ENCODE data around the gene RAB7A.

Gene RAB7A

GRCh38 chr3:128781164-128781563 is 55.2 kb downstream of the RAB7A start:
- Histone ChIP-seq H3K4me2 (ENCODE audit: low read depth, low read length, poor library complexity, severe bottlenecking) (no peak overlapping the region), H3K4me3 (ENCODE audit: insufficient read depth, low read length, poor library complexity, severe bottlenecking) (no peak overlapping the region), H3K9me3 (ENCODE audit: insufficient read depth, low read length) (no peaks in the 10 kb centered on the region), H2AFZ (ENCODE audit: low read depth, low read length, severe bottlenecking) (no peak overlapping the region), H3K9ac (ENCODE audit: low read length) (no peak overlapping the region), H4K20me1 (ENCODE audit: low read depth, low read length) (peaks cover 8% of the 10 kb centered on the region; the same call in 1 of the 2 replicates), H3K36me3 (ENCODE audit: low read length) (no peaks in the 10 kb centered on the region), H3K27me3 (ENCODE audit: low read length) (no peaks in the 10 kb centered on the region), H3K9me2 (replicated peaks; ENCODE audit: insufficient read depth, low read length) (no peaks in the 10 kb centered on the region), H3K27ac (ENCODE audit: low read depth, low read length) (no peak overlapping the region), H3K79me2 (ENCODE audit: insufficient read depth, low read length) (peaks cover 95% of the 10 kb centered on the region), H3F3A (ENCODE audit: insufficient read depth) (no peaks in the 10 kb centered on the region)
- TF ChIP-seq CTCF (IDR thresholded peaks at IDR 0.05; ENCODE audit: insufficient read depth, low read length, poor library complexity, severe bottlenecking) (no peak), EZH2phosphoT487 (conservative IDR thresholded peaks at IDR 0.05; ENCODE audit: low read length) (no peak)

GRCh38 chr3:128782282-128783146 is 56.5 kb downstream of the RAB7A start:
- H3K4me2 ChIP-seq (ENCODE audit: low read depth, low read length, poor library complexity, severe bottlenecking), result no peak overlapping the region
- TF ChIP-seq CTCF (IDR thresholded peaks at IDR 0.05; ENCODE audit: insufficient read depth, low read length, poor library complexity, severe bottlenecking) (no peak), EZH2phosphoT487 (conservative IDR thresholded peaks at IDR 0.05; ENCODE audit: low read length) (no peak)
- H4K20me1 ChIP-seq (ENCODE audit: low read depth, low read length), result peaks cover 3% of the 10 kb centered on the region; the same call in 1 of the 2 replicates
- no peaks in the 10 kb centered on the region for H3K9me3 ChIP-seq (ENCODE audit: insufficient read depth, low read length)
- no peak overlapping the region for H2AFZ ChIP-seq (ENCODE audit: low read depth, low read length, severe bottlenecking)
- no peak overlapping the region for H3K9ac ChIP-seq (ENCODE audit: low read length)
- no peaks in the 10 kb centered on the region for H3K9me2 ChIP-seq (replicated peaks; ENCODE audit: insufficient read depth, low read length)
- H3K79me2 ChIP-seq (ENCODE audit: insufficient read depth, low read length), result peaks cover 95% of the 10 kb centered on the region
- no peak overlapping the region for H3K27ac ChIP-seq (ENCODE audit: low read depth, low read length)
- H3K36me3 ChIP-seq (ENCODE audit: low read length), result no peaks in the 10 kb centered on the region
- no peak overlapping the region for H3K4me3 ChIP-seq (ENCODE audit: insufficient read depth, low read length, poor library complexity, severe bottlenecking)
- H3F3A ChIP-seq (ENCODE audit: insufficient read depth), result no peaks in the 10 kb centered on the region
- H3K27me3 ChIP-seq (ENCODE audit: low read length), result no peaks in the 10 kb centered on the region

GRCh38 chr3:128783774-128784173 is 57.8 kb downstream of the RAB7A start:
- Histone ChIP-seq H3K27ac (ENCODE audit: low read depth, low read length) (no peak overlapping the region), H3K27me3 (ENCODE audit: low read length) (no peaks in the 10 kb centered on the region), H4K20me1 (ENCODE audit: low read depth, low read length) (peaks cover 3% of the 10 kb centered on the region; the same call in 1 of the 2 replicates), H2AFZ (ENCODE audit: low read depth, low read length, severe bottlenecking) (no peak overlapping the region), H3K36me3 (ENCODE audit: low read length) (no peaks in the 10 kb centered on the region), H3K4me3 (ENCODE audit: insufficient read depth, low read length, poor library complexity, severe bottlenecking) (no peak overlapping the region), H3K4me2 (ENCODE audit: low read depth, low read length, poor library complexity, severe bottlenecking) (no peak overlapping the region), H3K79me2 (ENCODE audit: insufficient read depth, low read length) (peaks cover 95% of the 10 kb centered on the region), H3K9me2 (replicated peaks; ENCODE audit: insufficient read depth, low read length) (no peaks in the 10 kb centered on the region), H3F3A (ENCODE audit: insufficient read depth) (no peaks in the 10 kb centered on the region), H3K9ac (ENCODE audit: low read length) (no peak overlapping the region), H3K9me3 (ENCODE audit: insufficient read depth, low read length) (no peaks in the 10 kb centered on the region)
- TF ChIP-seq EZH2phosphoT487 (conservative IDR thresholded peaks at IDR 0.05; ENCODE audit: low read length) (no peak), CTCF (IDR thresholded peaks at IDR 0.05; ENCODE audit: insufficient read depth, low read length, poor library complexity, severe bottlenecking) (no peak)

All from SU-DHL-6 (cell line).